H9 (cell line): ENCODE data around the gene MAPK14. TPM values are rescaled to one million over a fixed set of nuclear protein-coding genes. Genes with fewer than 3 reads are reported as not detected.

Source experiments
- DNase-seq: peaks from one replicate; pipeline ENCODE4 v3.0.0-alpha.2; 2017
- H2AFZ ChIP-seq: one replicate; pipeline ENCODE4 v1.6.1; 2013; ENCODE audit warnings: mild to moderate bottlenecking, low read length, control low read depth, moderate library complexity
- H2AK5ac ChIP-seq: 2 replicates; pipeline ENCODE4 v1.6.1; 2013; ENCODE audit warnings: low read length, control low read depth, mixed read lengths; ENCODE audit not compliant: insufficient read length
- H2BK120ac ChIP-seq: one replicate; pipeline ENCODE4 v1.6.1; 2013; ENCODE audit warnings: low read depth, mild to moderate bottlenecking, low read length, control low read depth, inconsistent platforms; ENCODE audit not compliant: poor library complexity, severe bottlenecking
- H2BK12ac ChIP-seq: 2 replicates; pipeline ENCODE4 v1.6.1; 2013; ENCODE audit warnings: low read length, control low read depth, mixed read lengths, low read depth; ENCODE audit not compliant: insufficient read length
- H2BK15ac ChIP-seq: 2 replicates; pipeline ENCODE4 v1.6.1; 2013; ENCODE audit warnings: low read depth, low read length, control low read depth
- H2BK20ac ChIP-seq: one replicate; pipeline ENCODE4 v1.6.1; 2013; ENCODE audit warnings: low read depth, mild to moderate bottlenecking, low read length, control low read depth, inconsistent platforms; ENCODE audit not compliant: poor library complexity, severe bottlenecking
- H2BK5ac ChIP-seq: 2 replicates; pipeline ENCODE4 v1.6.1; 2013; ENCODE audit warnings: low read length, control low read depth, mixed read lengths; ENCODE audit not compliant: insufficient read length
- H3K14ac ChIP-seq: 2 replicates; pipeline ENCODE4 v1.6.1; 2013; ENCODE audit warnings: low read length, control low read depth; ENCODE audit not compliant: insufficient read depth
- H3K18ac ChIP-seq: 2 replicates; pipeline ENCODE4 v1.6.1; 2013; ENCODE audit warnings: low read depth, mild to moderate bottlenecking, mixed read lengths, low read length, control low read depth; ENCODE audit not compliant: insufficient read length
- H3K23ac ChIP-seq: 2 replicates; pipeline ENCODE4 v1.6.1; 2013; ENCODE audit warnings: low read length, control low read depth, mixed read lengths, low read depth; ENCODE audit not compliant: insufficient read length
- H3K23me2 ChIP-seq: 2 replicates; pipeline ENCODE4 v1.6.1; 2013; ENCODE audit warnings: low read depth, mild to moderate bottlenecking, mixed read lengths, low read length, control low read depth; ENCODE audit not compliant: insufficient read length, poor library complexity, severe bottlenecking
- H3K27ac ChIP-seq: 2 replicates; pipeline ENCODE4 v1.5.1; 2013; ENCODE audit warnings: low read length, control low read depth, mixed read lengths, low read depth; ENCODE audit not compliant: insufficient read length
- H3K27me3 ChIP-seq: 2 replicates; pipeline ENCODE4 v1.6.1; 2013; ENCODE audit warnings: low read length, control low read depth, inconsistent platforms; ENCODE audit not compliant: insufficient read depth
- H3K4ac ChIP-seq: 2 replicates; pipeline ENCODE4 v1.6.1; 2013; ENCODE audit warnings: low read depth, mild to moderate bottlenecking, control low read depth, inconsistent platforms, low read length, moderate library complexity
- H3K4me1 ChIP-seq: 2 replicates; pipeline ENCODE4 v1.6.1; 2013; ENCODE audit warnings: low read length, control low read depth, inconsistent platforms; ENCODE audit not compliant: insufficient read depth
- H3K4me2 ChIP-seq: 2 replicates; pipeline ENCODE4 v1.6.1; 2013; ENCODE audit warnings: low read length, control low read depth, mixed read lengths; ENCODE audit not compliant: insufficient read length, insufficient read depth
- H3K56ac ChIP-seq: 2 replicates; pipeline ENCODE4 v1.6.1; 2013; ENCODE audit warnings: low read depth, mild to moderate bottlenecking, mixed read lengths, low read length, control low read depth; ENCODE audit not compliant: insufficient read length
- H3K79me1 ChIP-seq: 2 replicates; pipeline ENCODE4 v1.6.1; 2013; ENCODE audit warnings: low read depth, mild to moderate bottlenecking, moderate library complexity, low read length, control low read depth, inconsistent platforms; ENCODE audit not compliant: insufficient read depth, poor library complexity, severe bottlenecking
- H3K79me2 ChIP-seq: 2 replicates; pipeline ENCODE4 v1.6.1; 2013; ENCODE audit warnings: low read length, control low read depth, inconsistent platforms; ENCODE audit not compliant: insufficient read depth
- H3K9ac ChIP-seq: 2 replicates; pipeline ENCODE4 v1.6.1; 2013; ENCODE audit warnings: low read length, control low read depth, mixed read lengths; ENCODE audit not compliant: insufficient read length; ENCODE audit errors: extremely low read depth
- H3K9me3 ChIP-seq: one replicate; pipeline ENCODE4 v1.6.1; 2013; ENCODE audit warnings: low read depth, low read length, inconsistent platforms; ENCODE audit not compliant: control insufficient read depth
- H3T11ph ChIP-seq: one replicate; pipeline ENCODE4 v1.6.1; 2013; ENCODE audit warnings: mild to moderate bottlenecking, low read length, control low read depth, inconsistent platforms
- H4K20me1 ChIP-seq: one replicate; pipeline ENCODE4 v1.6.1; 2013; ENCODE audit not compliant: control insufficient read depth, insufficient read length, insufficient read depth
- H4K5ac ChIP-seq: 2 replicates; pipeline ENCODE4 v1.6.1; 2013; ENCODE audit warnings: low read depth, mild to moderate bottlenecking, mixed read lengths, low read length, control low read depth; ENCODE audit not compliant: insufficient read length
- H4K8ac ChIP-seq: replicated peaks from 2 replicates; pipeline ENCODE4 v1.6.1; 2013; ENCODE audit warnings: low read length, control low read depth, mixed read lengths, low read depth; ENCODE audit not compliant: insufficient read length
- H4K91ac ChIP-seq: 2 replicates; pipeline ENCODE4 v1.6.1; 2013; ENCODE audit warnings: low read depth, mild to moderate bottlenecking, moderate library complexity, mixed read lengths, low read length, control low read depth; ENCODE audit not compliant: insufficient read length
- H3K27ac Mint-ChIP-seq, 3 experiments: 2 replicates in 2 of 3; 3 replicates in 1 of 3; pipeline ENCODE4 v1.8.0; 2020 to 2021; ENCODE audit warnings: mixed read lengths in 3 of 3, mild to moderate bottlenecking in 1 of 3, moderate library complexity in 1 of 3
- H3K27me3 Mint-ChIP-seq: 2 replicates; pipeline ENCODE4 v1.8.0; 2021; ENCODE audit warnings: low read depth, mild to moderate bottlenecking, moderate library complexity, mixed read lengths
- H3K36me3 Mint-ChIP-seq, 3 experiments: 2 replicates in 2 of 3; 3 replicates in 1 of 3; pipeline ENCODE4 v1.8.0; 2020 to 2021; ENCODE audit warnings: low read depth in 3 of 3, mixed read lengths in 3 of 3; ENCODE audit not compliant: insufficient read depth in 1 of 3
- H3K4me1 Mint-ChIP-seq, 2 experiments: 2 replicates each; pipeline ENCODE4 v1.8.0; 2020; ENCODE audit warnings: mixed read lengths in 2 of 2
- H3K4me3 Mint-ChIP-seq, 2 experiments: 2 replicates in 1 of 2; 3 replicates in 1 of 2; pipeline ENCODE4 v1.8.0; 2020 to 2021; ENCODE audit warnings: mild to moderate bottlenecking in 2 of 2, mixed read lengths in 2 of 2, moderate library complexity in 1 of 2
- H3K9me3 Mint-ChIP-seq, 2 experiments: 2 replicates in 1 of 2; 3 replicates in 1 of 2; pipeline ENCODE4 v1.8.0; 2020; ENCODE audit warnings: mild to moderate bottlenecking in 2 of 2, mixed read lengths in 2 of 2, moderate library complexity in 1 of 2
- WGBS: extraction: QIAGEN DNeasy Blood & Tissue Kit; methylation state at CpG from one replicate; pipeline ENCODE4 v1.1.7; 2013; ENCODE audit warnings: missing lambda C conversion rate, low lambda C conversion rate, mixed read lengths; ENCODE audit not compliant: insufficient read length; ENCODE audit errors: extremely low coverage; 5-methylcytosine and 5-hydroxymethylcytosine counted together
- total RNA-seq: library from RNA; stranded (reverse); gene quantifications from 2 replicates; pipeline ENCODE4 v1.2.1, GENCODE V29; 2021
- TF ChIP-seq, protein P1 (sequence below): fragments of 200-600 bp; sonication (generic); conservative IDR thresholded peaks from 3 replicates; pipeline ENCODE4 v1.8.0; 2021; ENCODE audit warnings: antibody characterized with exemption, mild to moderate bottlenecking

Gene MAPK14
- total RNA-seq, 1 experiment from 2014 or later: 40.5 TPM

DNA sequence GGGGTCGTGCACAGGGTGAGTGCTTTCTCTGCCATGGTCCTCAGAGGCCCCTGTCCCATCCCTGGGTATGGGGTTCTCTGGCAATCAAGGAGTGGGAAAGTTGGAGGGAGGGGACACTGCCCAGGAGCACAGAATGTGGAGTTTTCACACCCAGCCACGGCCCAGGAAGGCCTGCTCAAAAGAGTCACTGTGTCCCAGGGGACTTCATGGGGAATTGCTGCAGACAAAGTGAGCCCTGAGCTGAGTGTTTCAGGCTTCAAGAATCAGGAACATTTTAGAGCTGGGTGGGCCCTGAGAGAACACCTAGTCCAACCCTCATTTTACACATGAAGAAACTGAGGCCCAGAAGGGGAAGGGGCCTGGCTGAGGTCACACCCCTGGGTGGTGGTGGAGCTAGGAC is 108.4 kb downstream of the MAPK14 start:
- TF ChIP-seq, protein P1, sequence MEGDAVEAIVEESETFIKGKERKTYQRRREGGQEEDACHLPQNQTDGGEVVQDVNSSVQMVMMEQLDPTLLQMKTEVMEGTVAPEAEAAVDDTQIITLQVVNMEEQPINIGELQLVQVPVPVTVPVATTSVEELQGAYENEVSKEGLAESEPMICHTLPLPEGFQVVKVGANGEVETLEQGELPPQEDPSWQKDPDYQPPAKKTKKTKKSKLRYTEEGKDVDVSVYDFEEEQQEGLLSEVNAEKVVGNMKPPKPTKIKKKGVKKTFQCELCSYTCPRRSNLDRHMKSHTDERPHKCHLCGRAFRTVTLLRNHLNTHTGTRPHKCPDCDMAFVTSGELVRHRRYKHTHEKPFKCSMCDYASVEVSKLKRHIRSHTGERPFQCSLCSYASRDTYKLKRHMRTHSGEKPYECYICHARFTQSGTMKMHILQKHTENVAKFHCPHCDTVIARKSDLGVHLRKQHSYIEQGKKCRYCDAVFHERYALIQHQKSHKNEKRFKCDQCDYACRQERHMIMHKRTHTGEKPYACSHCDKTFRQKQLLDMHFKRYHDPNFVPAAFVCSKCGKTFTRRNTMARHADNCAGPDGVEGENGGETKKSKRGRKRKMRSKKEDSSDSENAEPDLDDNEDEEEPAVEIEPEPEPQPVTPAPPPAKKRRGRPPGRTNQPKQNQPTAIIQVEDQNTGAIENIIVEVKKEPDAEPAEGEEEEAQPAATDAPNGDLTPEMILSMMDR: no peak

More for the DNA sequence above, 108.4 kb downstream of the MAPK14 start:
- no CpG with 5 or more reads among the region's 2 CpGs for WGBS
- no peak overlapping the region for H3K4me3 Mint-ChIP-seq
- Histone ChIP-seq H3T11ph (no peak overlapping the region), H3K4ac (no peak overlapping the region), H3K14ac (no peak overlapping the region), H2AFZ (no peak overlapping the region), H3K18ac (no peak overlapping the region), H3K79me2 (no peaks in the 10 kb centered on the region), H2BK120ac (no peak overlapping the region), H3K4me1 (peaks cover 5% of the 10 kb centered on the region), H4K8ac (no peak overlapping the region), H4K20me1 (peaks cover 2% of the 10 kb centered on the region), H2BK5ac (no peak overlapping the region), H3K23ac (no peak overlapping the region), H2BK20ac (no peak overlapping the region), H3K56ac (no peak overlapping the region), H3K79me1 (no peaks in the 10 kb centered on the region), H2BK15ac (no peak overlapping the region), H3K27ac (no peak overlapping the region), H4K5ac (no peak overlapping the region), H2BK12ac (no peak overlapping the region), H3K9ac (no peak overlapping the region), H3K4me2 (no peak overlapping the region), H3K23me2 (peaks cover 4% of the 10 kb centered on the region), H3K9me3 (no peaks in the 10 kb centered on the region), H4K91ac (no peak overlapping the region), H2AK5ac (no peak overlapping the region), H3K27me3 (no peaks in the 10 kb centered on the region; the same call in 1 of the 2 replicates)
- no peak for DNase-seq
- no peaks in the 10 kb centered on the region for H3K27me3 Mint-ChIP-seq
- peaks cover 0 to 21% (median 3%) of the 10 kb centered on the region in 3 experiments; a peak in 4 of 7 replicates for H3K36me3 Mint-ChIP-seq
- no peak overlapping the region for H3K27ac Mint-ChIP-seq
- H3K4me1 Mint-ChIP-seq: peaks cover 24 to 29% of the 10 kb centered on the region in 2 experiments
- no peaks in the 10 kb centered on the region for H3K9me3 Mint-ChIP-seq
